Skeletal muscle tissue (tissue), 5 donors: ENCODE measurements around the gene IL1RN. TPM values are rescaled to one million over a fixed set of nuclear protein-coding genes. Genes with fewer than 3 reads are reported as not detected.

Experiments
- H3K27ac ChIP-seq: one replicate; pipeline ENCODE4 v1.7.0; 2013; ENCODE audit warnings: mild to moderate bottlenecking, low read depth, low read length, inconsistent platforms
- H3K27me3 ChIP-seq, 3 donors: one replicate each; pipeline ENCODE4 v1.7.0; 2013; ENCODE audit warnings: low read length in 3 of 3; ENCODE audit not compliant: control insufficient read depth in 3 of 3, insufficient read depth in 3 of 3
- H3K36me3 ChIP-seq, 3 donors: one replicate each; pipeline ENCODE4 v1.7.0; 2013; ENCODE audit warnings: low read length in 3 of 3; ENCODE audit not compliant: control insufficient read depth in 3 of 3, insufficient read depth in 3 of 3
- H3K4me1 ChIP-seq, 3 donors: one replicate each; pipeline ENCODE4 v1.7.0; 2013; ENCODE audit warnings: low read length in 3 of 3, mild to moderate bottlenecking in 3 of 3; ENCODE audit not compliant: control insufficient read depth in 3 of 3, insufficient read depth in 3 of 3
- H3K4me3 ChIP-seq, 3 donors: one replicate each; pipeline ENCODE4 v1.7.0; 2013; ENCODE audit warnings: low read length in 3 of 3
- H3K9ac ChIP-seq, 3 donors: one replicate each; pipeline ENCODE4 v1.7.0; 2013; ENCODE audit warnings: low read length in 3 of 3, mild to moderate bottlenecking in 3 of 3, moderate library complexity in 2 of 3, low read depth in 1 of 3
- H3K9me3 ChIP-seq, 3 donors: one replicate each; pipeline ENCODE4 v1.7.0; 2013; ENCODE audit warnings: low read length in 3 of 3; ENCODE audit not compliant: control insufficient read depth in 3 of 3
- small RNA-seq: library from RNA; depleted of rRNA; stranded (forward); fragments of <200 nt; gene quantifications from one replicate; pipeline ENCODE3, GENCODE V24; 2014
- total RNA-seq: library from RNA; depleted of rRNA; stranded (reverse); fragments of >200 nt; gene quantifications from one replicate; pipeline ENCODE4 v1.2.3, GENCODE V29; 2014
- donor health status: Osteomylitis.

Gene IL1RN
- total RNA-seq, 1 donor from 2014 or later = not detected

GRCh38 chr2:113180131-113180946 is 52.9 kb downstream of the IL1RN start:
- Histone ChIP-seq H3K27me3 (no peaks in the 10 kb centered on the region), H3K9me3 (no peaks in the 10 kb centered on the region), H3K4me1 (no peaks in the 10 kb centered on the region), H3K27ac (no peak overlapping the region), H3K9ac (no peak overlapping the region), H3K4me3 (no peak overlapping the region), H3K36me3 (no peaks in the 10 kb centered on the region)

- Histone ChIP-seq H3K27me3 (no peaks in the 10 kb centered on the region), H3K9me3 (no peaks in the 10 kb centered on the region), H3K27ac (no peak overlapping the region), H3K4me3 (no peak overlapping the region), H3K36me3 (no peaks in the 10 kb centered on the region), H3K4me1 (no peaks in the 10 kb centered on the region), H3K9ac (no peak overlapping the region)
These were observed 54.1 kb downstream of the IL1RN start for GRCh38 chr2:113181258-113182051.

- H3K9me3 ChIP-seq = no peaks in the 10 kb centered on the region
- H3K4me3 ChIP-seq = no peak overlapping the region
- H3K36me3 ChIP-seq = no peaks in the 10 kb centered on the region
- H3K4me1 ChIP-seq = no peaks in the 10 kb centered on the region
- no peaks in the 10 kb centered on the region for H3K27me3 ChIP-seq
- no peak overlapping the region for H3K9ac ChIP-seq
- H3K27ac ChIP-seq = no peak overlapping the region
These were observed 55.3 kb downstream of the IL1RN start for GRCh38 chr2:113182471-113183260.

- Histone ChIP-seq H3K4me1 (no peaks in the 10 kb centered on the region), H3K36me3 (no peaks in the 10 kb centered on the region), H3K27ac (no peak overlapping the region), H3K9ac (no peak overlapping the region), H3K4me3 (no peak overlapping the region), H3K9me3 (no peaks in the 10 kb centered on the region), H3K27me3 (no peaks in the 10 kb centered on the region)
These were observed 55.9 kb downstream of the IL1RN start for GRCh38 chr2:113183264-113183663.

Small RNAs within 50 kb of the gene (small RNA-seq; reads per million reads assigned to genes)
- gene RNU6-1180P = not detected

Other genes with a start within 250 kb of the IL1RN start
- not detected for gene IL37, start 216.4 kb upstream of the IL1RN start, total RNA-seq
- gene IL36G, start 149.6 kb upstream of the IL1RN start, total RNA-seq = not detected
- gene IL36A, start 122.1 kb upstream of the IL1RN start, total RNA-seq = not detected
- gene IL36B, start 74.7 kb upstream of the IL1RN start, total RNA-seq = not detected
- gene IL36RN, start 68.4 kb upstream of the IL1RN start, total RNA-seq = not detected
- gene IL1F10, start 59.6 kb upstream of the IL1RN start, total RNA-seq = not detected
- gene PSD4, start 46.4 kb downstream of the IL1RN start, total RNA-seq = 1.6 TPM
- gene PAX8, start 151.3 kb downstream of the IL1RN start, total RNA-seq = not detected